HG02884 (cell line): ENCODE results near the gene NOL9.

Source experiments
- ATAC-seq: cut with Tn5 transposase; IDR thresholded peaks from one replicate; pipeline ENCODE4 v1.9.1; 2021; ENCODE audit warnings: mild to moderate bottlenecking, moderate library complexity; ENCODE audit not compliant: unreplicated experiment

Gene NOL9

DNA sequence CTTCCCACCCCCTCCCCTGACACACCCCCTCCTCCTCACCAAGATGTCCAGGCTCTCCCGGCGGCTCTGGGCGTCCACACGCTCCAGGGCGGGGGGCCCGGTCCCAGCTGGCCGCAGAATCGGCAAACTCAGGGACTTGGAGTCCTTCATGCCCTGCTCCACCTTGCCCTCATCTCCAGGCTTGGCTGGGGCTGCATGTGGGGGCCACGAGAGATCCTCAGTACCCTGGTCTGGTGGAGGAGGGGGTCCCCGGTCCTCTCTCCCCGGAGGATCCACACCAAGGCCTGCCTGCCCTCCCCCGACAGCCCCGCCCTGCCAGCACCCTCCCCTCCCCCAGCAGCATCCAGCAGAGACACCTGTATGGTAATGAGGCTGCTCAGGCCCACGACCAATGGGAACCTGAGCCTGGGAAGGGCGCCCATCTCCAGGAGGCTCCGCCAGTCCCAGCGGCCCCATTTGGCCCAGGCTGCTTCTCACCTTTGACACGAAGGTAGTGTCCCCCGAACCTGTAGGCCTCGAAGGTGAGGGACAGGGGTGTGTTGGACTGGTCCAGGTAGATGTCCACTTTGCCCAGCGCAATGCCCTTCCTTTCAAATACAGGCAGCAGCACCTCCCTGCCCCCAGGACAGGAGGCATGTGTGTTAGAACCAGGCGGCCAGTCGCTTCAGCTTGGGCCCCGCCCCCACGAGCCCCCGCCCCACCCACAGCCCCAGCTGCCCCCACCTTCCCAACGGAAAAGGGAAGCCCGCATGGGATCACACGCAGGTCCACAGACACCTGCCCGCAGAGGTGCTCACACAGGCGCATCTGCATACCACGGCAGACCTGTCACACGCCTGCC, 80.1 kb downstream of the NOL9 start:
- ATAC-seq = no peak

- no peak for ATAC-seq
Observed at GRCh38 chr1:6473156-6473555, 81.2 kb downstream of the NOL9 start.

DNA sequence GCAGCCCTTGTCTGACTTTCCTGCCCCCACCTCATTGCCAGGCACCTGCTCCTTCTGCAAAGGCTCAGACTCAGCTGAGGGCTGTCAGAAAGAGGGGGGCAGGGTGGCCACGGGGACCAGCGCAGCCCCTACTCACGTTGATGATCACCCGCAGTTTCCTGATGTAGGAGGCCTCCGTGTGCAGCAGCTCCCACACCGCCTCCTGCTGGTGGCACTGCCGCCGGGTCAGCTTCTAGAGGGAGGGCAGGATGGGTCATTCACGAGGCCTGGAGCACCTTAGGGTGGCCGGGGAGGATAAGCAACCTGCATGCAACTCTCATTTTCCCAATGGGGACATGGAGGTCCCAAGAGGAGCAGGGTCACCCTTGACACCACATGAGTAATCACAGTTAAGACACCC, 81.9 kb downstream of the NOL9 start:
- ATAC-seq = no peak

- no peak for ATAC-seq
Observed at GRCh38 chr1:6471970-6472368, 82.3 kb downstream of the NOL9 start.
